PC-9 (cell line): ENCODE results near the gene MACROD2.

Experiments
- EZH2 ChIP-seq: fragments of 200-600 bp; sonication (generic); IDR thresholded peaks from 2 replicates; pipeline ENCODE4 v1.8.0; 2017; ENCODE audit warnings: antibody characterized with exemption, low read depth
- TF ChIP-seq, protein P1 (sequence below): fragments of 200-600 bp; sonication (generic); conservative IDR thresholded peaks from 2 replicates; pipeline ENCODE4 v1.6.1; 2017; ENCODE audit warnings: mixed run types, antibody characterized with exemption, mild to moderate bottlenecking, moderate library complexity

DNA sequence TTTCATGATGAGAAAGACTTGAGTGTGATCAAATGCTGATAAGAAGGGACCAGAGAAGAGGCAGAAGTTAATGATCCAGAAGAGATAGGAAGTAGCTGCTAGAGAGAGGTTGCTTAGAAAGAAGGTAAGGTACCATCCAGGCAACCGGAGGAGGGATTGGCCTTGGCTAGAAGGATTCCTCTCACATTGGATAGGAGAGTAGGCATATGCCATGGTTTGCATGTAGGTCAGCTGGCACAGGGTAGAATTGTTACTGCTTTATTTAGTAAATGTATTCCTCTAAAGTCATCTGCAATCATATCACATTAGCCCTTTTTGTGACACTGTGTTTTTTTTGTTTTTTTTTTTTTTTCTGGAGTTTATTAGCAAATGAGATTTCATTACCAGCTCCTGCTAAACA is 923.0 kb downstream of the MACROD2 start:
- TF ChIP-seq, protein P1, sequence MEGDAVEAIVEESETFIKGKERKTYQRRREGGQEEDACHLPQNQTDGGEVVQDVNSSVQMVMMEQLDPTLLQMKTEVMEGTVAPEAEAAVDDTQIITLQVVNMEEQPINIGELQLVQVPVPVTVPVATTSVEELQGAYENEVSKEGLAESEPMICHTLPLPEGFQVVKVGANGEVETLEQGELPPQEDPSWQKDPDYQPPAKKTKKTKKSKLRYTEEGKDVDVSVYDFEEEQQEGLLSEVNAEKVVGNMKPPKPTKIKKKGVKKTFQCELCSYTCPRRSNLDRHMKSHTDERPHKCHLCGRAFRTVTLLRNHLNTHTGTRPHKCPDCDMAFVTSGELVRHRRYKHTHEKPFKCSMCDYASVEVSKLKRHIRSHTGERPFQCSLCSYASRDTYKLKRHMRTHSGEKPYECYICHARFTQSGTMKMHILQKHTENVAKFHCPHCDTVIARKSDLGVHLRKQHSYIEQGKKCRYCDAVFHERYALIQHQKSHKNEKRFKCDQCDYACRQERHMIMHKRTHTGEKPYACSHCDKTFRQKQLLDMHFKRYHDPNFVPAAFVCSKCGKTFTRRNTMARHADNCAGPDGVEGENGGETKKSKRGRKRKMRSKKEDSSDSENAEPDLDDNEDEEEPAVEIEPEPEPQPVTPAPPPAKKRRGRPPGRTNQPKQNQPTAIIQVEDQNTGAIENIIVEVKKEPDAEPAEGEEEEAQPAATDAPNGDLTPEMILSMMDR: no peak
- TF ChIP-seq EZH2: no peak
